IPS-NIHi11 (cell line): Measurements from ENCODE around the gene RASAL1.

ENCODE experiments used
- DNase-seq: peaks from one replicate; pipeline ENCODE4 v3.0.0; 2012; ENCODE audit warnings: mixed read lengths, low spot score

RASAL1 gene

GRCh38 chr12:113135178-113136127, at the start of gene RASAL1:
Gene RASAL1, minus strand, starts transcription at chr12:113135761. Its CDS starts 299 bp downstream, at chr12:113135462.
- peak; percentile 97 for DNase-seq

- peak; percentile 90 for DNase-seq
These were observed 49.3 kb upstream of the RASAL1 start for GRCh38 chr12:113184900-113185179.

- DNase-seq, result no peak
These were observed 48.7 kb upstream of the RASAL1 start for GRCh38 chr12:113184098-113184899.

- DNase-seq, result no peak
These were observed 47.5 kb upstream of the RASAL1 start for GRCh38 chr12:113183030-113183589.

GRCh38 chr12:113181975-113182374, 46.4 kb upstream of the RASAL1 start:
- DNase-seq, result no peak

GRCh38 chr12:113180333-113180732, 44.8 kb upstream of the RASAL1 start:
- DNase-seq, result no peak

GRCh38 chr12:113179023-113179422, 43.5 kb upstream of the RASAL1 start:
- DNase-seq, result no peak

GRCh38 chr12:113174461-113175384, 39.2 kb upstream of the RASAL1 start:
- DNase-seq, result peak; percentile 95

- DNase-seq, result no peak
These were observed 37.6 kb upstream of the RASAL1 start for GRCh38 chr12:113173081-113173698.

- no peak for DNase-seq
These were observed 36.6 kb upstream of the RASAL1 start for GRCh38 chr12:113172185-113172584.

- DNase-seq, result no peak
These were observed 36.0 kb upstream of the RASAL1 start for GRCh38 chr12:113171543-113171942.

GRCh38 chr12:113170926-113171325, 35.4 kb upstream of the RASAL1 start:
- no peak for DNase-seq

- DNase-seq, result no peak
These were observed 34.9 kb upstream of the RASAL1 start for GRCh38 chr12:113170457-113170856.

GRCh38 chr12:113169697-113170096, 34.1 kb upstream of the RASAL1 start:
- no peak for DNase-seq

GRCh38 chr12:113167868-113168267, 32.3 kb upstream of the RASAL1 start:
- DNase-seq, result no peak

GRCh38 chr12:113165521-113166450, 30.2 kb upstream of the RASAL1 start:
- DNase-seq, result no peak

GRCh38 chr12:113164014-113164413, 28.5 kb upstream of the RASAL1 start:
- DNase-seq, result no peak

GRCh38 chr12:113163030-113163360, 27.4 kb upstream of the RASAL1 start:
- no peak for DNase-seq

- peak; percentile 61 for DNase-seq
These were observed 26.8 kb upstream of the RASAL1 start for GRCh38 chr12:113162102-113163029.
